RWPE1 (cell line): ENCODE data around the gene RNF6.

ENCODE experiments used
- CTCF ChIA-PET: fragments of 350-600 bp; sonication (Branson Sonifier 250); formaldehyde crosslinking; extraction: SDS; loops from one replicate; lab custom pipeline; 2021; lab: Yijun Ruan, JAX
- POLR2A ChIA-PET: fragments of 400-600 bp; formaldehyde crosslinking; extraction: SDS; loops from one replicate; lab custom pipeline; 2020; ENCODE audit warnings: antibody characterized with exemption; ENCODE audit not compliant: low non-redundant PET; lab: Yijun Ruan, JAX
- DNase-seq: peaks from one replicate; pipeline ENCODE4 v3.0.0; 2012; ENCODE audit warnings: low spot score
- H3K27ac ChIP-seq: fragments of 450-650 bp; 2 replicates; pipeline ENCODE4 v1.5.1; 2017
- TF ChIP-seq, protein P1 (sequence below): fragments of 450-650 bp; conservative IDR thresholded peaks from 2 replicates; pipeline ENCODE4 v1.5.1; 2017; ENCODE audit warnings: low read depth, mild to moderate bottlenecking

The RNF6 gene

DNA sequence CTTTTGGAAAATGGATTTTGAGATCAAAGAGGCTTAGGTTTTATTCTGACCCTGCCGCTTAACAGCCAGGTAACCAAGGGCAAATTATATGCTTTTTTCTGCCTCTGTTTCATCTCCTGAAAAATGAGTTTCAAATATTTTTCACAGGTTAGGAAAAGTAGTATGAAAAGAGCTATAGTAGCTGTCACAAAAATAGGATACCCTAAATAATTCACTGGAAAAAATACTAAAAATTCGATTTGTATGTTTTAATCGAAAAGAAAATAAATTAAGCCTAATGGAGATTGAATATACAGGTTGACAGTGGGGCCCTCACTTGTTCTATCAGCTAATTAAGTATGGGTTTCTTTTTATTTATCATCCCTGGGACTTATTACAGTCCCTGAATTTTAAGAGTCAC, 58.3 kb downstream of the RNF6 start:
- POLR2A ChIA-PET: no interaction called here
- DNase-seq: no peak
- CTCF ChIA-PET: no interaction called here
- TF ChIP-seq, protein P1, sequence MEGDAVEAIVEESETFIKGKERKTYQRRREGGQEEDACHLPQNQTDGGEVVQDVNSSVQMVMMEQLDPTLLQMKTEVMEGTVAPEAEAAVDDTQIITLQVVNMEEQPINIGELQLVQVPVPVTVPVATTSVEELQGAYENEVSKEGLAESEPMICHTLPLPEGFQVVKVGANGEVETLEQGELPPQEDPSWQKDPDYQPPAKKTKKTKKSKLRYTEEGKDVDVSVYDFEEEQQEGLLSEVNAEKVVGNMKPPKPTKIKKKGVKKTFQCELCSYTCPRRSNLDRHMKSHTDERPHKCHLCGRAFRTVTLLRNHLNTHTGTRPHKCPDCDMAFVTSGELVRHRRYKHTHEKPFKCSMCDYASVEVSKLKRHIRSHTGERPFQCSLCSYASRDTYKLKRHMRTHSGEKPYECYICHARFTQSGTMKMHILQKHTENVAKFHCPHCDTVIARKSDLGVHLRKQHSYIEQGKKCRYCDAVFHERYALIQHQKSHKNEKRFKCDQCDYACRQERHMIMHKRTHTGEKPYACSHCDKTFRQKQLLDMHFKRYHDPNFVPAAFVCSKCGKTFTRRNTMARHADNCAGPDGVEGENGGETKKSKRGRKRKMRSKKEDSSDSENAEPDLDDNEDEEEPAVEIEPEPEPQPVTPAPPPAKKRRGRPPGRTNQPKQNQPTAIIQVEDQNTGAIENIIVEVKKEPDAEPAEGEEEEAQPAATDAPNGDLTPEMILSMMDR: no peak
- no peak overlapping the region for H3K27ac ChIP-seq
